Fibroblast of skin of scalp (primary cell): ENCODE measurements around the gene FNTB.
A peak's percentile ranks its signal among the peaks of the same experiment; 100 is the strongest.

Experiments used
- DNase-seq: peaks from one replicate; pipeline ENCODE4 v3.0.0-alpha.2; 2013

Gene FNTB

GRCh38 chr14:65092349-65092748, 105.7 kb downstream of the FNTB start:
- no peak for DNase-seq

GRCh38 chr14:65095633-65096205, 109.0 kb downstream of the FNTB start:
- DNase-seq = peak; percentile 68

- DNase-seq = peak; percentile 55
Measured at GRCh38 chr14:65096323-65097089, 109.8 kb downstream of the FNTB start.

- DNase-seq = no peak
Measured at GRCh38 chr14:65098586-65098985, 111.9 kb downstream of the FNTB start.

GRCh38 chr14:65100922-65101541, 114.3 kb downstream of the FNTB start:
- no peak for DNase-seq

GRCh38 chr14:65101631-65102440, 115.1 kb downstream of the FNTB start:
- DNase-seq = no peak

- peak; percentile 99 for DNase-seq
Measured at GRCh38 chr14:65102441-65103149, 115.9 kb downstream of the FNTB start, which contains the start of gene MAX. TSS of gene MAX (minus strand) at chr14:65102517. CDS start at chr14:65102339, 178 bp downstream.

GRCh38 chr14:65103150-65103760, 116.6 kb downstream of the FNTB start:
- peak; percentile 50 for DNase-seq

- no peak for DNase-seq
Measured at GRCh38 chr14:65104791-65105190, 118.1 kb downstream of the FNTB start.

- no peak for DNase-seq
Measured at GRCh38 chr14:65106316-65106715, 119.6 kb downstream of the FNTB start.

GRCh38 chr14:65106736-65107135, 120.0 kb downstream of the FNTB start:
- DNase-seq = no peak

- no peak for DNase-seq
Measured at GRCh38 chr14:65107200-65107599, 120.5 kb downstream of the FNTB start.

- no peak for DNase-seq
Measured at GRCh38 chr14:65109357-65109756, 122.7 kb downstream of the FNTB start.

GRCh38 chr14:65110525-65110924, 123.8 kb downstream of the FNTB start:
- DNase-seq = no peak
